Measurements from ENCODE around the gene BMPER. TPM values are rescaled to one million over a fixed set of nuclear protein-coding genes. Genes with fewer than 3 reads are reported as not detected.

The BMPER gene
- total RNA-seq, 2 experiments from 2014 or later, result not detected

- POLR2A ChIA-PET, result no interaction called here
- Mint-ChIP-seq H3K4me3 (no peak overlapping the region), H3K4me1 (ENCODE audit: low read depth) (no peaks in the 10 kb centered on the region), H3K36me3 (no peaks in the 10 kb centered on the region), H3K9me3 (no peaks in the 10 kb centered on the region), H3K27ac (no peak overlapping the region), H3K27me3 (no peaks in the 10 kb centered on the region)
- DNase-seq, result no peak
- intact Hi-C loops (cut with micrococcal nuclease), result no loop called here
- CTCF ChIA-PET, result no interaction called here
Measured at GRCh38 chr7:33964417-33965182, 59.3 kb downstream of the BMPER start.

- Mint-ChIP-seq H3K27ac (no peak overlapping the region), H3K9me3 (no peaks in the 10 kb centered on the region), H3K4me3 (no peak overlapping the region), H3K27me3 (no peaks in the 10 kb centered on the region), H3K36me3 (no peaks in the 10 kb centered on the region), H3K4me1 (ENCODE audit: low read depth) (no peaks in the 10 kb centered on the region)
- no peak for DNase-seq
- POLR2A ChIA-PET, result no interaction called here
- CTCF ChIA-PET, result no interaction called here
- intact Hi-C loops (cut with micrococcal nuclease), result no loop called here
Measured at GRCh38 chr7:33965183-33965744, 59.9 kb downstream of the BMPER start.

- H3K27ac Mint-ChIP-seq, result no peak overlapping the region
- CTCF ChIA-PET, result no interaction called here
- H3K9me3 Mint-ChIP-seq, result no peaks in the 10 kb centered on the region
- H3K27me3 Mint-ChIP-seq, result no peaks in the 10 kb centered on the region
- intact Hi-C loops (cut with micrococcal nuclease), result no loop called here
- POLR2A ChIA-PET, result no interaction called here
- H3K36me3 Mint-ChIP-seq, result no peaks in the 10 kb centered on the region
- no peak for DNase-seq
- no peaks in the 10 kb centered on the region for H3K4me1 Mint-ChIP-seq (ENCODE audit: low read depth)
- no peak overlapping the region for H3K4me3 Mint-ChIP-seq
Measured at GRCh38 chr7:33968591-33968990, 63.3 kb downstream of the BMPER start.

GRCh38 chr7:33970536-33970935 lies 65.2 kb downstream of the BMPER start:
- CTCF ChIA-PET, result no interaction called here
- intact Hi-C loops (cut with micrococcal nuclease), result no loop called here
- H3K27me3 Mint-ChIP-seq, result no peaks in the 10 kb centered on the region

GRCh38 chr7:33971106-33971505 lies 65.8 kb downstream of the BMPER start:
- H3K4me1 Mint-ChIP-seq (ENCODE audit: low read depth), result no peaks in the 10 kb centered on the region
- ChIA-PET POLR2A (no interaction called here), CTCF (no interaction called here)
- H3K27ac Mint-ChIP-seq, result no peak overlapping the region
- DNase-seq, result no peak
- H3K36me3 Mint-ChIP-seq, result no peaks in the 10 kb centered on the region
- no peak overlapping the region for H3K4me3 Mint-ChIP-seq
- H3K27me3 Mint-ChIP-seq, result no peaks in the 10 kb centered on the region
- no peaks in the 10 kb centered on the region for H3K9me3 Mint-ChIP-seq
- intact Hi-C loops (cut with micrococcal nuclease), result no loop called here

More at GRCh38 chr7:33970536-33970935, 65.2 kb downstream of the BMPER start:
- Mint-ChIP-seq H3K4me3 (no peak overlapping the region), H3K27ac (no peak overlapping the region), H3K4me1 (ENCODE audit: low read depth) (no peaks in the 10 kb centered on the region), H3K36me3 (no peaks in the 10 kb centered on the region), H3K9me3 (no peaks in the 10 kb centered on the region)
- DNase-seq, result no peak
- POLR2A ChIA-PET, result no interaction called here

- ChIA-PET POLR2A (no interaction called here), CTCF (interaction anchor here (0.6 to 1.5 kb wide), 2 partner anchors 9 to 392 kb away, joined by 3 to 5 read pairs; no protein-coding TSS in a partner anchor)
- H3K36me3 Mint-ChIP-seq, result no peaks in the 10 kb centered on the region
- DNase-seq, result no peak
- intact Hi-C loops (cut with micrococcal nuclease), result no loop called here
- H3K4me1 Mint-ChIP-seq (ENCODE audit: low read depth), result no peaks in the 10 kb centered on the region
- H3K9me3 Mint-ChIP-seq, result no peaks in the 10 kb centered on the region
- no peak overlapping the region for H3K4me3 Mint-ChIP-seq
- no peak overlapping the region for H3K27ac Mint-ChIP-seq
- H3K27me3 Mint-ChIP-seq, result no peaks in the 10 kb centered on the region
Measured at GRCh38 chr7:33973231-33974015, 68.1 kb downstream of the BMPER start.

- no peaks in the 10 kb centered on the region for H3K36me3 Mint-ChIP-seq
- no peak overlapping the region for H3K27ac Mint-ChIP-seq
- intact Hi-C loops (cut with micrococcal nuclease), result no loop called here
- no peaks in the 10 kb centered on the region for H3K4me1 Mint-ChIP-seq (ENCODE audit: low read depth)
- no peak overlapping the region for H3K4me3 Mint-ChIP-seq
- DNase-seq, result no peak
- H3K27me3 Mint-ChIP-seq, result no peaks in the 10 kb centered on the region
- POLR2A ChIA-PET, result no interaction called here
- no peaks in the 10 kb centered on the region for H3K9me3 Mint-ChIP-seq
- CTCF ChIA-PET, result no interaction called here
Measured at GRCh38 chr7:33979300-33979806, 74.0 kb downstream of the BMPER start.

- Mint-ChIP-seq H3K4me3 (no peak overlapping the region), H3K27me3 (no peaks in the 10 kb centered on the region), H3K27ac (no peak overlapping the region), H3K36me3 (no peaks in the 10 kb centered on the region), H3K4me1 (ENCODE audit: low read depth) (no peaks in the 10 kb centered on the region), H3K9me3 (no peaks in the 10 kb centered on the region)
- intact Hi-C loops (cut with micrococcal nuclease), result no loop called here
- POLR2A ChIA-PET, result no interaction called here
- DNase-seq, result no peak
- CTCF ChIA-PET, result no interaction called here
Measured at GRCh38 chr7:33979807-33980355, 74.5 kb downstream of the BMPER start.

- POLR2A ChIA-PET, result no interaction called here
- Mint-ChIP-seq H3K4me3 (no peak overlapping the region), H3K27ac (no peak overlapping the region), H3K36me3 (no peaks in the 10 kb centered on the region), H3K4me1 (ENCODE audit: low read depth) (no peaks in the 10 kb centered on the region), H3K27me3 (no peaks in the 10 kb centered on the region), H3K9me3 (no peaks in the 10 kb centered on the region)
- CTCF ChIA-PET, result interaction anchor here (1.8 kb wide), 1 partner anchor 8 kb away, joined by 5 read pairs; no protein-coding TSS in a partner anchor
- DNase-seq, result no peak
- intact Hi-C loops (cut with micrococcal nuclease), result no loop called here
Measured at GRCh38 chr7:33981226-33981625, 75.9 kb downstream of the BMPER start.

- no peaks in the 10 kb centered on the region for H3K9me3 Mint-ChIP-seq
- H3K27ac Mint-ChIP-seq, result no peak overlapping the region
- no peaks in the 10 kb centered on the region for H3K36me3 Mint-ChIP-seq
- H3K27me3 Mint-ChIP-seq, result no peaks in the 10 kb centered on the region
- ChIA-PET CTCF (interaction anchor here (0.7 to 1.8 kb wide), 3 partner anchors 9 to 221 kb away, joined by 3 to 5 read pairs (median 3); no protein-coding TSS in a partner anchor), POLR2A (no interaction called here)
- intact Hi-C loops (cut with micrococcal nuclease), result no loop called here
- H3K4me1 Mint-ChIP-seq (ENCODE audit: low read depth), result no peaks in the 10 kb centered on the region
- no peak overlapping the region for H3K4me3 Mint-ChIP-seq
- DNase-seq, result no peak
Measured at GRCh38 chr7:33981671-33982424, 76.5 kb downstream of the BMPER start.

- DNase-seq, result no peak
- Mint-ChIP-seq H3K36me3 (no peaks in the 10 kb centered on the region), H3K27ac (no peak overlapping the region), H3K9me3 (no peaks in the 10 kb centered on the region), H3K27me3 (no peaks in the 10 kb centered on the region), H3K4me1 (ENCODE audit: low read depth) (no peaks in the 10 kb centered on the region), H3K4me3 (no peak overlapping the region)
- ChIA-PET CTCF (interaction anchor here (0.7 to 1.8 kb wide), 3 partner anchors 9 to 222 kb away, joined by 3 to 5 read pairs (median 3); no protein-coding TSS in a partner anchor), POLR2A (no interaction called here)
- intact Hi-C loops (cut with micrococcal nuclease), result no loop called here
Measured at GRCh38 chr7:33982425-33982786, 77.1 kb downstream of the BMPER start.

- no peak for DNase-seq
- POLR2A ChIA-PET, result no interaction called here
- no peaks in the 10 kb centered on the region for H3K4me1 Mint-ChIP-seq (ENCODE audit: low read depth)
- intact Hi-C loops (cut with micrococcal nuclease), result no loop called here
- CTCF ChIA-PET, result no interaction called here
- H3K9me3 Mint-ChIP-seq, result no peaks in the 10 kb centered on the region
- H3K27ac Mint-ChIP-seq, result no peak overlapping the region
- no peaks in the 10 kb centered on the region for H3K27me3 Mint-ChIP-seq
- no peaks in the 10 kb centered on the region for H3K36me3 Mint-ChIP-seq
- no peak overlapping the region for H3K4me3 Mint-ChIP-seq
Measured at GRCh38 chr7:33986451-33986850, 81.1 kb downstream of the BMPER start.

All from activated CD4-positive, alpha-beta memory T cell treated with anti-CD3 and anti-CD28 coated beads for 36 hours (primary cell).